ENCODE measurements around the gene ITGA8.

Gene ITGA8

DNA sequence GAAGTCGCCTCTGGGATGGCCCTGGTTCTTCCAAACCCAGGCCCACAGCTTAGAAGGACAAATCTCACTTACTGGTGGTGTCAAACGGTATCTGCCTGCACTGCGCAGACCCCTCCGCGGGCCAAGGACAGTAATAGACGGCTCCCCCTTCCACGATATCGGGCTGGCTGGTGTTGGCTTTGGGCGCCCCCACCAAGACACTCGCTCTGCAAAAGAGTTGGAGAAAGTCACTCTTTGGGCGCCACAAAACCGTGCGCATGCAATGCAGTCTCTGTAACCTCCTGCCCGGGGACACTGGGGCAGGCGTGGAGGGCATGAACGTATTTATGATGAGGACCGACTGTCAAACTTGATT lies 1.1 kb downstream of the ITGA8 start:
- Mint-ChIP-seq H3K4me3 (no peak overlapping the region), H3K36me3 (no peaks in the 10 kb centered on the region), H3K4me1 (peaks cover 5% of the 10 kb centered on the region), H3K9me3 (no peaks in the 10 kb centered on the region), H3K27ac (no peak overlapping the region)
- ATAC-seq (peak; percentile 28), DNase-seq (ENCODE audit: low spot score in 2 of 2) (no peak)

DNA sequence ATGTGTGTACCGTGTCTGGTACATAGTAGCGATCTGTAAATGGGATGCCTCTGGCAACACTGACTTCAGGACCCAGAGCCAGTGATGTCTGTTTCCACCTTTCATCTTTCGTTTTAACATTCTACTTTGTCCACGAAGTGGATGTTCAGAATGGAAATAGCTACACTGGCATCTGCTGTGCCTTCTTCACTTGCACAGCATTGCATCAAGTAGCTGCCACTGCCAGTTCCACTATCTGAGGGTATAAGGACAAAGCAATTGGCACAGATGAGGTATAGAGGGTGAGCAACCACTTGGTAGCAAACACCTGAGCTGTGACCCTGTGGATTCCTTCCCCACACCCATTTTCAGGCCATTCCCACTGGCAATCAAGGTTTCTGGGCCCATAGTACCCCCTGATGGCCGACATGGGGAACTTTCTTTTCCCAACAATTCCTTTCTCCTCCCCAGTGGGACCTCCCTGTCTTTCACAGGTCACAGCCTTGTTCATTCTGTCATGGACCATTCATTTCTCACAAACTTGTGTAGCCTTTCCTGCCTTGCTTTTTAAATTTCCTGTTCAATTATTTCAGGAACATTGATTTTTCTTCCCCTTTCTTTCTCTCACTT lies 4.0 kb downstream of the ITGA8 start:
- DNase-seq (ENCODE audit: low spot score in 2 of 2): no peak
- ATAC-seq: no peak
- Mint-ChIP-seq H3K4me3 (no peak overlapping the region), H3K36me3 (no peaks in the 10 kb centered on the region), H3K4me1 (peaks cover 5% of the 10 kb centered on the region), H3K9me3 (no peaks in the 10 kb centered on the region), H3K27ac (no peak overlapping the region)

- DNase-seq (ENCODE audit: low spot score in 2 of 2) (no peak), ATAC-seq (no peak)
- no peaks in the 10 kb centered on the region for H3K36me3 Mint-ChIP-seq
- H3K9me3 Mint-ChIP-seq: no peaks in the 10 kb centered on the region
- no peak overlapping the region for H3K4me3 Mint-ChIP-seq
- no peak overlapping the region for H3K27ac Mint-ChIP-seq
- H3K4me1 Mint-ChIP-seq: peaks cover 5% of the 10 kb centered on the region
Measured at GRCh38 chr10:15714847-15715246, 4.9 kb downstream of the ITGA8 start.

- no peaks in the 10 kb centered on the region for H3K9me3 Mint-ChIP-seq
- DNase-seq (ENCODE audit: low spot score in 2 of 2) (no peak), ATAC-seq (no peak)
- no peaks in the 10 kb centered on the region for H3K4me1 Mint-ChIP-seq
- no peak overlapping the region for H3K4me3 Mint-ChIP-seq
- H3K36me3 Mint-ChIP-seq: no peaks in the 10 kb centered on the region
- H3K27ac Mint-ChIP-seq: no peak overlapping the region
Measured at GRCh38 chr10:15712883-15713282, 6.8 kb downstream of the ITGA8 start.

DNA sequence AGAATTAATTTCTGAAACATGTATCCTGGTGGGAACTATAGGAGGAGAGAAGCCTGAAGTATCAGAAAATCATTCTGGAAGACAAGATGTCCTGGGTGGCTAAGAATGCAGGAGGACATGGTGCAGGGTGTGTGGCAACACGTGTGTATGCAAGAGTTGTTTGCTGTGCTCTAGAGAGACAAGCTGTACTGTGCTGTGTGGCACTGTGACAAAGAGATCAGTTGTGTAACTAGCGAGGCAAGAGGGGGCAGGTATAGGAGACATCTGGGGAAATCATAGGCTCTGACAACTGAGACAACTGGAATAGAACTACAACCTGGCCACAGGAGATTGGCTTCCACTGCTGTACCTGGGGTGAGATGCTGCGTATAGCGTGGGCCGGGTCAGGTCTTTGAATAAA lies 9.3 kb downstream of the ITGA8 start:
- DNase-seq (ENCODE audit: low spot score in 2 of 2) (no peak), ATAC-seq (peak; percentile 44)
- no peak overlapping the region for H3K27ac Mint-ChIP-seq
- no peak overlapping the region for H3K4me3 Mint-ChIP-seq
- H3K36me3 Mint-ChIP-seq: no peaks in the 10 kb centered on the region
- no peaks in the 10 kb centered on the region for H3K9me3 Mint-ChIP-seq
- H3K4me1 Mint-ChIP-seq: no peaks in the 10 kb centered on the region

GRCh38 chr10:15705298-15705697 lies 14.4 kb downstream of the ITGA8 start:
- H3K9me3 Mint-ChIP-seq: no peaks in the 10 kb centered on the region
- H3K4me1 Mint-ChIP-seq: no peaks in the 10 kb centered on the region
- no peak overlapping the region for H3K4me3 Mint-ChIP-seq
- no peaks in the 10 kb centered on the region for H3K36me3 Mint-ChIP-seq
- no peak for ATAC-seq
- DNase-seq (ENCODE audit: low spot score in 2 of 2): no peak
- H3K27ac Mint-ChIP-seq: no peak overlapping the region

DNA sequence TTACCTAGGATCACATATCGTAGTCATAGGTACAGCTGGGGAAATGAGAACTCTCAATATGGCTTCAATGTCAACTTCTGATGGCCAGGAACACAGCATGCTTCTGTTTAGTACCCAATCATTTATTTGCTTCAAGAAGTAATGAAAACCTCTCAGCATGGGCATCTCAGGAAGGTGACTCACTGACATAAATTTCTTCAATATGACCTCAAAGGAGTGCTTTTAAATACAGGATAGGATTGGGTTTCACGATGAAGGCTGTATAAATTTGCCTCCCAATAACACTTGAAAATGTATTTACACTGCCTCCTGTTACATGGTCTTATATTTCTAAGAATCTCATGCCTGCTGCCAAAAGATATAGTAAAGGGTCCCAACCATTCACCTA lies 15.1 kb downstream of the ITGA8 start:
- DNase-seq (ENCODE audit: low spot score in 2 of 2): no peak
- Mint-ChIP-seq H3K4me3 (no peak overlapping the region), H3K36me3 (no peaks in the 10 kb centered on the region), H3K4me1 (no peaks in the 10 kb centered on the region), H3K27ac (no peak overlapping the region), H3K9me3 (no peaks in the 10 kb centered on the region)
- ATAC-seq: no peak

DNA sequence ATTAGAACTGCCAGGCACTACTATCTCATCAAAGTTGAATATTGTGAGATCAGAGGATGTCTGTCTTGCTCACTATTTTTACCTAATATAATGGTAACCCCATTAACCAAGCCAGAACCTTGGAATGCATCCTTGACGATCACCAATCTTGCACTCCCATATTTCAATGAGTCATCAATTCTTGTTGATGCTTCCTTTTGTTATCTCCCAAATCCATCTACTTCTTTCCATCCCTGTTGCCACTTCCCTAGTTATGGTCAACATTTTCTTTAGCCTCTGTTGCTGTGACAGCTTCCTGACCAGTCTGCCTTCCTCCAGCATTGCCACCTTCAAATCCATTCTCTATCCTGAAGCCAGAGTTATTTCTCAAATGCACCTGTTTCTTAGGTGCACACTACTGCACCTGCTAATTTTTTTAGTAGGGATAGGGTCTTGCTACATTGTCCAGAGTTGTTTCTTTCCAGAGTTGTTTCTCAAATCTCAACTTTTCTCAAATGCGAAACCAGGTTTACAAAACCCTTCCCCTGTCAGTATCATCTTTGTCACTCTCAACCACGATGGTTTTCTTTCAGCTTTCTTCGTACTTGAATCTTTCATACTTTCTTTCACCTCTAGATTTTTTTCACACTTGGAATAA lies 15.7 kb downstream of the ITGA8 start:
- Mint-ChIP-seq H3K9me3 (no peaks in the 10 kb centered on the region), H3K27ac (no peak overlapping the region), H3K4me1 (no peaks in the 10 kb centered on the region), H3K4me3 (no peak overlapping the region), H3K36me3 (no peaks in the 10 kb centered on the region)
- ATAC-seq (no peak), DNase-seq (ENCODE audit: low spot score in 2 of 2) (no peak)

- Mint-ChIP-seq H3K27ac (no peak overlapping the region), H3K4me1 (no peaks in the 10 kb centered on the region), H3K9me3 (no peaks in the 10 kb centered on the region), H3K4me3 (no peak overlapping the region), H3K36me3 (no peaks in the 10 kb centered on the region)
- no peak for DNase-seq (ENCODE audit: low spot score in 2 of 2)
- no peak for ATAC-seq
Measured at GRCh38 chr10:15703151-15703880, 16.4 kb downstream of the ITGA8 start.

GRCh38 chr10:15700078-15700674 lies 19.5 kb downstream of the ITGA8 start:
- Mint-ChIP-seq H3K9me3 (no peaks in the 10 kb centered on the region), H3K4me3 (no peak overlapping the region), H3K36me3 (no peaks in the 10 kb centered on the region), H3K4me1 (no peaks in the 10 kb centered on the region), H3K27ac (no peak overlapping the region)
- no peak for ATAC-seq
- DNase-seq (ENCODE audit: low spot score in 2 of 2): no peak

DNA sequence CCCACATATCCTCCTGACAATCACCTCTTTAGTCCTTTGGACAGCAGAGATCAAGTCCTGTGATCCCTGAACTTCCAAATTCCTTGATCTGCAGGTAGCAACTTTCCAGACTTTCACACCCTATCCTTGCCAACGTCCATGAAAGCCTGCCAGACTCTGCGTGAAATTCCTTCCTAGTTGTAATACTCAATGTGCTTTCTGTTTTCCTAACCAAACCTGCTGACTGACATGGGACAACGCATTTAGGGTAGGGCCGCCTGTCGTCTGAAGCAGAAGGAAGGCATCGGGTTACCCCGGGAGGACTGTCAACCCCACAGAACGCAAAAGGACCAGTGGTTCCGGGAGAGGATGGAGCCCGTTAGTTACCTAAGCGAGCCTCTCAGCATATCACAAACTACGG lies 23.9 kb downstream of the ITGA8 start:
- Mint-ChIP-seq H3K27ac (no peak overlapping the region), H3K9me3 (no peaks in the 10 kb centered on the region), H3K4me1 (no peaks in the 10 kb centered on the region), H3K4me3 (no peak overlapping the region), H3K36me3 (no peaks in the 10 kb centered on the region)
- ATAC-seq (no peak), DNase-seq (ENCODE audit: low spot score in 2 of 2) (no peak)

DNA sequence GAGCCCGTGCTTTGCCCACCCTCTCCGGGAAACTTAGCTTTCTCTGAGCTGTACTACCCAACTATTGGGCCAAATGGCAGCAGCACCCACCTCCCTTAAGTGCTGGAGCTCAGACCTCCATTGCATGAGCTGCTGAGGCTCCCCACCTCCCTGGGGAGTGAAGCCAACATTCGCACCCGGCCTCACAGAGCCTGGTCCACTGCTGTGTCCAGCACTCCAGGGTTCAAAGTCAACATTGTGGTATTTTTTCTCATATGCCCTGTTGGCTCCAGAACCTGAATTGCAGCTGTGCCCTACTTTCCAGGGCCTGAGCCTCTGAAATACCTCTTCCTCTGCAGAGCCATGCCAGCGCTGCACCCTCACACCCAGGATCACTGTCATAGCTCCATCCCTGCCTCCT lies 29.7 kb downstream of the ITGA8 start:
- ATAC-seq: peak; percentile 43
- no peak overlapping the region for H3K4me3 Mint-ChIP-seq
- H3K27ac Mint-ChIP-seq: no peak overlapping the region
- DNase-seq (ENCODE audit: low spot score in 2 of 2): no peak
- no peaks in the 10 kb centered on the region for H3K4me1 Mint-ChIP-seq
- H3K9me3 Mint-ChIP-seq: no peaks in the 10 kb centered on the region
- H3K36me3 Mint-ChIP-seq: no peaks in the 10 kb centered on the region

- ATAC-seq: no peak
- H3K36me3 Mint-ChIP-seq: no peaks in the 10 kb centered on the region
- no peak for DNase-seq (ENCODE audit: low spot score in 2 of 2)
- peaks cover 3% of the 10 kb centered on the region for H3K9me3 Mint-ChIP-seq
- H3K27ac Mint-ChIP-seq: no peak overlapping the region
- no peak overlapping the region for H3K4me3 Mint-ChIP-seq
- no peaks in the 10 kb centered on the region for H3K4me1 Mint-ChIP-seq
Measured at GRCh38 chr10:15684768-15685167, 35.0 kb downstream of the ITGA8 start.

DNA sequence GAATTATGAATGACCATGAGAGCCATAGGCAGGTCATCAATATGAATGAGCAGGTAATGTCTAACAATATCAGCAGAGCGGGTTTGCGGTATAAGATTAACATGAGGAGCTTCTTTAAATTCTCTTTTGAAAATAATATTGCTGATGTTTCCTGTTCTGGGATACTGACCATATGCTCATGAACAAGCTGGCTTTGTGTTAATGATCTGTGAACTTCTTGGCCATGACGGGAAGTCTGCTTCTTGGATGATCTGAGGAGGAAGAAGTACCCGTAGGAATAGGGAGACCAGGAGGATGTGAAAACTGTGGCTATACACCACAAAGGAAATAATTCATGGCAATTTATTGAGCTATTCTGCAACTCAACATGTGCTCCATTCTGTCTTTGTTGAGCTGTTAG lies 38.6 kb downstream of the ITGA8 start:
- H3K36me3 Mint-ChIP-seq: no peaks in the 10 kb centered on the region
- no peak for ATAC-seq
- H3K9me3 Mint-ChIP-seq: peaks cover 3% of the 10 kb centered on the region
- H3K4me1 Mint-ChIP-seq: no peaks in the 10 kb centered on the region
- no peak overlapping the region for H3K27ac Mint-ChIP-seq
- no peak for DNase-seq (ENCODE audit: low spot score in 2 of 2)
- H3K4me3 Mint-ChIP-seq: no peak overlapping the region

- ATAC-seq: no peak
- no peak overlapping the region for H3K4me3 Mint-ChIP-seq
- H3K27ac Mint-ChIP-seq: no peak overlapping the region
- peaks cover 3% of the 10 kb centered on the region for H3K9me3 Mint-ChIP-seq
- H3K4me1 Mint-ChIP-seq: no peaks in the 10 kb centered on the region
- H3K36me3 Mint-ChIP-seq: no peaks in the 10 kb centered on the region
- DNase-seq (ENCODE audit: low spot score in 2 of 2): no peak
Measured at GRCh38 chr10:15678851-15679250, 40.9 kb downstream of the ITGA8 start.

GRCh38 chr10:15672469-15672868 lies 47.3 kb downstream of the ITGA8 start:
- Mint-ChIP-seq H3K9me3 (no peaks in the 10 kb centered on the region), H3K4me1 (no peaks in the 10 kb centered on the region), H3K27ac (no peak overlapping the region), H3K4me3 (no peak overlapping the region), H3K36me3 (no peaks in the 10 kb centered on the region)
- DNase-seq (ENCODE audit: low spot score in 2 of 2) (no peak), ATAC-seq (no peak)

All from stimulated activated effector memory CD8-positive, alpha-beta T cell treated with anti-CD3 and anti-CD28 coated beads, Interleukin-12 subunit alpha, Interleukin-12 subunit beta, amount 100 ng/mL, for 72 hours (primary cell).